CD14-positive monocyte (primary cell): Measurements from ENCODE around the gene GRAMD2B. TPM values are rescaled to one million over a fixed set of nuclear protein-coding genes. Genes with fewer than 3 reads are reported as not detected.

ENCODE experiments used
- DNase-seq, 3 donors: peaks; one replicate each; pipeline ENCODE4 v3.0.0-alpha.2; 2011 to 2022
- H2AFZ ChIP-seq: 2 replicates; pipeline ENCODE4 v1.6.0; 2012; ENCODE audit warnings: mild to moderate bottlenecking, low read depth, low read length, inconsistent platforms; ENCODE audit not compliant: insufficient read depth, poor library complexity, severe bottlenecking
- H3K27ac ChIP-seq, 2 donors: 1 replicate in 1 of 2; 2 replicates in 1 of 2; pipeline ENCODE4 v1.5.1; 2012 to 2013; ENCODE audit warnings: low read length in 2 of 2, control low read depth in 1 of 2, inconsistent platforms in 1 of 2, low read depth in 1 of 2, mild to moderate bottlenecking in 1 of 2
- H3K27me3 ChIP-seq, 2 donors: one replicate each; pipeline versions ENCODE4 v1.6.0 to v1.6.1; 2011 to 2013; ENCODE audit warnings: low read length in 2 of 2; ENCODE audit not compliant: control insufficient read depth in 2 of 2, insufficient read depth in 2 of 2
- H3K36me3 ChIP-seq, 2 donors: replicated peaks in 1 of 2; 1 replicate in 1 of 2; 2 replicates in 1 of 2; pipeline versions ENCODE4 v1.5.1 to v1.6.1; 2012 to 2013; ENCODE audit warnings: low read length in 2 of 2, control low read depth in 1 of 2, inconsistent platforms in 1 of 2, mild to moderate bottlenecking in 1 of 2; ENCODE audit not compliant: insufficient read depth in 2 of 2, control insufficient read depth in 1 of 2
- H3K4me1 ChIP-seq, 2 donors: 1 replicate in 1 of 2; 2 replicates in 1 of 2; pipeline versions ENCODE4 v1.5.1 to v1.6.1; 2012 to 2013; ENCODE audit warnings: low read length in 2 of 2, control low read depth in 1 of 2, inconsistent platforms in 1 of 2, mild to moderate bottlenecking in 1 of 2, moderate library complexity in 1 of 2; ENCODE audit not compliant: insufficient read depth in 2 of 2, control insufficient read depth in 1 of 2
- H3K4me2 ChIP-seq: replicated peaks from 2 replicates; pipeline ENCODE3; 2012; ENCODE audit warnings: low read length, moderate library complexity, mild to moderate bottlenecking; ENCODE audit not compliant: poor library complexity, severe bottlenecking; ENCODE audit errors: extremely low read depth
- H3K4me3 ChIP-seq, 3 experiments: fragments of 200-600 bp in 1 of 3; sonication (generic) in 1 of 3; replicated peaks in 1 of 3; 1 replicate in 2 of 3; 2 replicates in 1 of 3; pipeline ENCODE4 v1.5.1; 2011 to 2013; ENCODE audit warnings: low read length in 3 of 3, mild to moderate bottlenecking in 3 of 3, control low read depth in 2 of 3, low read depth in 2 of 3, inconsistent platforms in 1 of 3, moderate library complexity in 1 of 3
- H3K79me2 ChIP-seq: 2 replicates; pipeline ENCODE4 v1.6.0; 2012; ENCODE audit warnings: mild to moderate bottlenecking, control low read depth, inconsistent platforms, low read length, moderate library complexity; ENCODE audit not compliant: insufficient read depth
- H3K9ac ChIP-seq: 2 replicates; pipeline ENCODE4 v1.6.0; 2017; ENCODE audit warnings: low read length, mild to moderate bottlenecking; ENCODE audit not compliant: insufficient read depth, poor library complexity, severe bottlenecking
- H3K9me3 ChIP-seq, 2 donors: replicated peaks in 1 of 2; 1 replicate in 1 of 2; 2 replicates in 1 of 2; pipeline versions ENCODE4 v1.5.1 to v1.6.1; 2012 to 2013; ENCODE audit warnings: low read length in 2 of 2, control low read depth in 1 of 2; ENCODE audit not compliant: control insufficient read depth in 1 of 2, insufficient read depth in 1 of 2
- H4K20me1 ChIP-seq: 2 replicates; pipeline ENCODE4 v1.6.0; 2012; ENCODE audit warnings: mild to moderate bottlenecking, low read length, control low read depth, moderate library complexity; ENCODE audit not compliant: insufficient read depth
- H3K27ac Mint-ChIP-seq, 7 donors: one replicate each; pipeline ENCODE4 v1.8.0; 2020; ENCODE audit warnings: mild to moderate bottlenecking in 7 of 7, mixed read lengths in 7 of 7, moderate library complexity in 6 of 7, inconsistent platforms in 2 of 7
- H3K27me3 Mint-ChIP-seq, 3 donors: one replicate each; pipeline ENCODE4 v1.8.0; 2021 to 2022; ENCODE audit warnings: low read depth in 3 of 3, mild to moderate bottlenecking in 3 of 3, mixed read lengths in 3 of 3, moderate library complexity in 3 of 3, inconsistent platforms in 1 of 3
- H3K36me3 Mint-ChIP-seq, 2 donors: one replicate each; pipeline ENCODE4 v1.8.0; 2020; ENCODE audit warnings: mixed read lengths in 2 of 2, inconsistent platforms in 1 of 2, mild to moderate bottlenecking in 1 of 2
- H3K4me1 Mint-ChIP-seq: one replicate; pipeline ENCODE4 v1.8.0; 2020; ENCODE audit warnings: mild to moderate bottlenecking, mixed read lengths
- H3K4me3 Mint-ChIP-seq, 2 donors: one replicate each; pipeline ENCODE4 v1.8.0; 2020; ENCODE audit warnings: mild to moderate bottlenecking in 2 of 2, mixed read lengths in 2 of 2, moderate library complexity in 1 of 2
- H3K9me3 Mint-ChIP-seq, 7 donors: one replicate each; pipeline ENCODE4 v1.8.0; 2020 to 2022; ENCODE audit warnings: mixed read lengths in 7 of 7, mild to moderate bottlenecking in 6 of 7, moderate library complexity in 6 of 7, inconsistent platforms in 2 of 7
- CTCF ChIP-seq: fragments of 200-600 bp; IDR thresholded peaks from one replicate; pipeline ENCODE4 v1.8.0; 2022; ENCODE audit warnings: antibody characterized with exemption, mild to moderate bottlenecking
- WGBS: methylation state at CpG from one replicate; pipeline ENCODE4 v1.1.5; 2013; ENCODE audit warnings: missing lambda C conversion rate; ENCODE audit not compliant: insufficient coverage; 5-methylcytosine and 5-hydroxymethylcytosine counted together
- intact Hi-C, 2 donors: fragments of 100-400 bp; cut with micrococcal nuclease; formaldehyde crosslinking; loops; one replicate each; pipeline versions ENCODE4 v1.15.0 to v1.15.1; 2023
- polyA plus RNA-seq, 3 donors: library from polyadenylated mRNA; depleted of rRNA in 1 of 3; unstranded in 2 of 3; stranded (reverse) in 1 of 3; fragments of 300-500 nt in 2 of 3; fragments of >200 nt in 1 of 3; fragmentation: Illumina TruSeq in 2 of 3; gene quantifications; 1 replicate in 2 of 3; 2 replicates in 1 of 3; pipeline ENCODE4 v1.2.3, GENCODE V29; 2012 to 2021

Gene GRAMD2B
- polyA plus RNA-seq, 3 donors, result 0.79 to 1.2 (median 1.1) TPM

GRCh38 chr5:126509339-126509738 lies 86.1 kb downstream of the GRAMD2B start:
- Histone ChIP-seq H3K4me2 (no peak overlapping the region), H3K9me3 (no peaks in the 10 kb centered on the region), H3K4me3 (no peak overlapping the region), H3K27ac (no peak overlapping the region), H4K20me1 (no peaks in the 10 kb centered on the region), H3K36me3 (no peaks in the 10 kb centered on the region), H3K4me1 (peaks cover 5 to 8% of the 10 kb centered on the region in 2 donors), H3K9ac (no peak overlapping the region), H2AFZ (no peak overlapping the region), H3K27me3 (no peaks in the 10 kb centered on the region), H3K79me2 (no peaks in the 10 kb centered on the region)
- H3K27ac Mint-ChIP-seq, result no peak overlapping the region
- peaks cover 0 to 4% (median 0%) of the 10 kb centered on the region in 7 donors for H3K9me3 Mint-ChIP-seq
- TF ChIP-seq CTCF, result no peak
- H3K27me3 Mint-ChIP-seq, result peaks cover 0 to 3% (median 0%) of the 10 kb centered on the region in 3 donors
- no peaks in the 10 kb centered on the region for H3K36me3 Mint-ChIP-seq
- intact Hi-C loops, result no loop called here
- H3K4me1 Mint-ChIP-seq, result peaks cover 12% of the 10 kb centered on the region
- WGBS, result 75% methylated on average over 1 of the region's 5 CpGs
- no peak for DNase-seq
- no peak overlapping the region for H3K4me3 Mint-ChIP-seq

GRCh38 chr5:126511961-126512360 lies 88.8 kb downstream of the GRAMD2B start:
- no peak overlapping the region for H3K4me2 ChIP-seq
- no peaks in the 10 kb centered on the region for H3K36me3 ChIP-seq
- no peak overlapping the region for H3K4me3 Mint-ChIP-seq
- H3K4me1 ChIP-seq, result peaks cover 5 to 8% of the 10 kb centered on the region in 2 donors
- intact Hi-C loops, result no loop called here
- no peak overlapping the region for H3K9ac ChIP-seq
- no peaks in the 10 kb centered on the region for H3K79me2 ChIP-seq
- TF ChIP-seq CTCF, result no peak
- H3K27me3 Mint-ChIP-seq, result peaks cover 0 to 4% (median 0%) of the 10 kb centered on the region in 3 donors
- no peaks in the 10 kb centered on the region for H3K36me3 Mint-ChIP-seq
- no peaks in the 10 kb centered on the region for H3K27me3 ChIP-seq
- H3K9me3 ChIP-seq, result no peaks in the 10 kb centered on the region
- H3K9me3 Mint-ChIP-seq, result peaks cover 0 to 4% (median 0%) of the 10 kb centered on the region in 7 donors
- no peak for DNase-seq
- H2AFZ ChIP-seq, result no peak overlapping the region
- H3K27ac Mint-ChIP-seq, result no peak overlapping the region
- H3K27ac ChIP-seq, result no peak overlapping the region
- H3K4me1 Mint-ChIP-seq, result peaks cover 12% of the 10 kb centered on the region
- no peaks in the 10 kb centered on the region for H4K20me1 ChIP-seq
- no peak overlapping the region for H3K4me3 ChIP-seq
- WGBS, result no CpG with 5 or more reads among the region's 1 CpG
